T-helper 22 cell (primary cell): Measurements from ENCODE around the gene C3orf52.
A peak's percentile ranks its signal among the peaks of the same experiment; 100 is the strongest.

Experiments
- DNase-seq: peaks from one replicate; pipeline ENCODE4 v3.0.0-alpha.2; 2020; ENCODE audit warnings: low read depth

Gene C3orf52

GRCh38 chr3:112119962-112120836 lies 34.0 kb downstream of the C3orf52 start:
- no peak for DNase-seq

GRCh38 chr3:112121577-112122547 lies 35.7 kb downstream of the C3orf52 start:
- DNase-seq = no peak

- no peak for DNase-seq
Observed at GRCh38 chr3:112122870-112123269, 36.7 kb downstream of the C3orf52 start.

- DNase-seq = no peak
Observed at GRCh38 chr3:112123548-112123947, 37.4 kb downstream of the C3orf52 start.

- DNase-seq = no peak
Observed at GRCh38 chr3:112124907-112125607, 38.9 kb downstream of the C3orf52 start.

- no peak for DNase-seq
Observed at GRCh38 chr3:112126511-112126911, 40.3 kb downstream of the C3orf52 start.

GRCh38 chr3:112127522-112128494 lies 41.6 kb downstream of the C3orf52 start:
- no peak for DNase-seq

- peak; percentile 52 for DNase-seq
Observed at GRCh38 chr3:112128843-112129727, 42.9 kb downstream of the C3orf52 start.

GRCh38 chr3:112129925-112130637 lies 43.9 kb downstream of the C3orf52 start:
- DNase-seq = no peak

- no peak for DNase-seq
Observed at GRCh38 chr3:112130638-112130993, 44.4 kb downstream of the C3orf52 start.

- DNase-seq = no peak
Observed at GRCh38 chr3:112131111-112131510, 44.9 kb downstream of the C3orf52 start.

GRCh38 chr3:112132088-112132487 lies 45.9 kb downstream of the C3orf52 start:
- DNase-seq = no peak

GRCh38 chr3:112132554-112132953 lies 46.4 kb downstream of the C3orf52 start:
- no peak for DNase-seq

GRCh38 chr3:112132975-112133448 lies 46.8 kb downstream of the C3orf52 start, which contains the start of gene GCSAM:
TSS of gene GCSAM (minus strand) at chr3:112133248. CDS start at chr3:112133120, 128 bp downstream.
- DNase-seq = peak; percentile 67

- no peak for DNase-seq
Observed at GRCh38 chr3:112133626-112134334, 47.6 kb downstream of the C3orf52 start.

- DNase-seq = peak; percentile 20
Observed at GRCh38 chr3:112134335-112135124, 48.3 kb downstream of the C3orf52 start.

- no peak for DNase-seq
Observed at GRCh38 chr3:112136046-112136445, 49.9 kb downstream of the C3orf52 start.
